Neuronal stem cell (in vitro differentiated cells): ENCODE data around the gene ABR.
A peak's percentile ranks its signal among the peaks of the same experiment; 100 is the strongest.
"Not testable (repeated sequence)": the region's sequence is repeated elsewhere in the genome, so short reads cannot be mapped to it uniquely, and the experiment has no call there.

Source experiments
- DNase-seq: peaks from one replicate; pipeline ENCODE4 v3.0.0-alpha.2; 2013; ENCODE audit warnings: low spot score
- H2AFZ ChIP-seq: one replicate; pipeline ENCODE4 v1.6.1; 2013; ENCODE audit warnings: mild to moderate bottlenecking, low read length, inconsistent platforms
- H2AK5ac ChIP-seq: 2 replicates; pipeline ENCODE4 v1.6.1; 2013; ENCODE audit warnings: low read depth, mild to moderate bottlenecking, inconsistent platforms, low read length, moderate library complexity, mixed read lengths
- H2BK120ac ChIP-seq: 2 replicates; pipeline ENCODE4 v1.6.1; 2013; ENCODE audit warnings: low read depth, mild to moderate bottlenecking, inconsistent platforms, low read length, moderate library complexity, mixed read lengths
- H2BK12ac ChIP-seq: one replicate; pipeline ENCODE4 v1.6.1; 2013; ENCODE audit warnings: low read length, inconsistent platforms
- H2BK15ac ChIP-seq: 2 replicates; pipeline ENCODE4 v1.6.1; 2013; ENCODE audit warnings: mild to moderate bottlenecking, low read length, inconsistent platforms, mixed read lengths
- H2BK5ac ChIP-seq: one replicate; pipeline ENCODE4 v1.6.1; 2013; ENCODE audit warnings: inconsistent platforms, mild to moderate bottlenecking, low read length, moderate library complexity
- H3K14ac ChIP-seq: one replicate; pipeline ENCODE4 v1.6.1; 2013; ENCODE audit warnings: low read length, inconsistent platforms
- H3K18ac ChIP-seq: 2 replicates; pipeline ENCODE4 v1.6.1; 2013; ENCODE audit warnings: low read length, inconsistent platforms
- H3K23ac ChIP-seq: 2 replicates; pipeline ENCODE4 v1.6.1; 2013; ENCODE audit warnings: low read depth, mild to moderate bottlenecking, mixed read lengths, low read length, inconsistent platforms; ENCODE audit not compliant: poor library complexity
- H3K27ac ChIP-seq: replicated peaks from 3 replicates; pipeline ENCODE4 v1.5.1; 2013; ENCODE audit warnings: low read length, inconsistent platforms
- H3K27me3 ChIP-seq, 3 experiments: 2 replicates each; pipeline ENCODE4 v1.6.1; 2013; ENCODE audit warnings: low read length in 3 of 3, mild to moderate bottlenecking in 2 of 3, inconsistent platforms in 1 of 3, low read depth in 1 of 3, mixed read lengths in 1 of 3, moderate library complexity in 1 of 3; ENCODE audit not compliant: control insufficient read depth in 3 of 3, insufficient read depth in 3 of 3
- H3K36me3 ChIP-seq, 2 donors: replicated peaks in 1 of 2; 2 replicates each; pipeline ENCODE4 v1.6.1; 2013; ENCODE audit warnings: low read length in 2 of 2; ENCODE audit not compliant: control insufficient read depth in 2 of 2, insufficient read depth in 2 of 2
- H3K4ac ChIP-seq: 2 replicates; pipeline ENCODE4 v1.6.1; 2013; ENCODE audit warnings: inconsistent platforms, mild to moderate bottlenecking, low read length, moderate library complexity
- H3K4me1 ChIP-seq, 2 donors: 1 replicate in 1 of 2; 2 replicates in 1 of 2; pipeline ENCODE4 v1.6.1; 2013; ENCODE audit warnings: low read length in 2 of 2, low read depth in 1 of 2; ENCODE audit not compliant: control insufficient read depth in 2 of 2, insufficient read depth in 1 of 2
- H3K4me2 ChIP-seq: one replicate; pipeline ENCODE4 v1.6.1; 2013; ENCODE audit warnings: mild to moderate bottlenecking, low read length, inconsistent platforms; ENCODE audit not compliant: insufficient read depth, poor library complexity, severe bottlenecking
- H3K4me3 ChIP-seq, 2 donors: 2 replicates each; pipeline ENCODE4 v1.5.1; 2013; ENCODE audit warnings: low read length in 2 of 2, mild to moderate bottlenecking in 2 of 2, inconsistent platforms in 1 of 2, moderate library complexity in 1 of 2
- H3K79me1 ChIP-seq: one replicate; pipeline ENCODE4 v1.6.1; 2013; ENCODE audit warnings: low read depth, mild to moderate bottlenecking, inconsistent platforms, low read length, moderate library complexity
- H3K9ac ChIP-seq: one replicate; pipeline ENCODE4 v1.6.1; 2013; ENCODE audit warnings: mild to moderate bottlenecking, low read depth, low read length, inconsistent platforms; ENCODE audit not compliant: poor library complexity
- H3K9me3 ChIP-seq, 2 donors: replicated peaks in 1 of 2; 2 replicates each; pipeline versions ENCODE3 to v1.6.1; 2013; ENCODE audit warnings: low read length in 2 of 2, mild to moderate bottlenecking in 2 of 2, inconsistent platforms in 1 of 2, low read depth in 1 of 2, mixed read lengths in 1 of 2, moderate library complexity in 1 of 2; ENCODE audit not compliant: control insufficient read depth in 2 of 2, insufficient read depth in 1 of 2
- H4K8ac ChIP-seq: one replicate; pipeline ENCODE4 v1.6.1; 2013; ENCODE audit warnings: low read depth, mild to moderate bottlenecking, inconsistent platforms, low read length, moderate library complexity
- H4K91ac ChIP-seq: one replicate; pipeline ENCODE4 v1.6.1; 2013; ENCODE audit warnings: low read length, low read depth, mild to moderate bottlenecking, inconsistent platforms; ENCODE audit not compliant: poor library complexity
- WGBS, 2 donors: extraction: QIAGEN DNeasy Blood & Tissue Kit; methylation state at CpG; one replicate each; pipeline ENCODE4 v1.1.7; 2013; ENCODE audit warnings: missing lambda C conversion rate in 2 of 2, mixed read lengths in 1 of 2; ENCODE audit not compliant: insufficient read length in 2 of 2, insufficient replicate concordance in 1 of 2; ENCODE audit errors: extremely low coverage in 2 of 2; 5-methylcytosine and 5-hydroxymethylcytosine counted together

ABR gene

DNA sequence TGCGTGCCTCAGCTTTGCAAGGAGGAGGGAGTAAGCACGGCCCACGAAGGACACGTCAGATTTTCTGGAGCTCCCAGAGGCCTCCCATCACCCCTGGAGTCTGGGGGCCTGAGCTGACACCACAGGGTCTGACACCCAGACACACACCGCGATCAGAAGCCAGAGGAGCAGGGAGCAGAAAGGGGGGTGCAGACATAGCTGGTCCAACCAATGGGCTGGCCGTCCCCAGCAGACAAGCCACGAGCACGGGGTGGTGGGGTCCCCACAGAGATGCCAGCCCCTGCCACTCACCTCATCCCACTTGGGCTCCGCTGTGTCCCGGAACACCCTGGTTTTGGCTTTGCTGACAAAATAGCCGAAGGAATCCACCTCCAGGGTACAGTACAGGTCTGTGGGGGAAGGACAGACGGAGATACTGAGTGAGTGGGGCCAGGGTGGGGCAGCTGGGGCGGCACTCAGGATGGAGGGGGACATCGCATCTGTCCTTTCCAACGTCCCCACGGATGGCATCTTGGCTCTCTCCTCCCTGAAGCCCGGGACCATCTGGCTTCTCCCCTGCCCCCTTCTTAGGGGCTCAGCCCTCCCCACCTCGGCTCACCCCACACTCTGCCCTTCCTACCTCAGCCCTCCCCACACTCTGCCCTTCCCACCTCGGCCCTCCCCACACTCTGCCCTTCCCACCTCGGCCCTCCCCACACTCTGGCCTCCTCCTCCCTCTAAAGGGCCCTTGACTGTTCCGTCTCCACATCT lies 129.4 kb downstream of the ABR start:
- peak overlapping the region; percentile 44 for H3K23ac ChIP-seq
- H4K8ac ChIP-seq: peak overlapping the region; percentile 92
- H3K27me3 ChIP-seq: no peaks in the 10 kb centered on the region
- no peak overlapping the region for H3K4ac ChIP-seq
- no peak overlapping the region for H3K14ac ChIP-seq
- H2BK5ac ChIP-seq: peak overlapping the region; percentile 20
- no peak overlapping the region for H2BK12ac ChIP-seq
- no peak overlapping the region for H2AFZ ChIP-seq
- no peak overlapping the region for H3K4me2 ChIP-seq
- H3K4me3 ChIP-seq: no peak overlapping the region
- H3K18ac ChIP-seq: no peak overlapping the region
- no CpG with 5 or more reads among the region's 22 CpGs for WGBS, 2 donors
- H4K91ac ChIP-seq: no peak overlapping the region
- no peak overlapping the region for H2BK120ac ChIP-seq
- no peak overlapping the region for H2AK5ac ChIP-seq
- no peak overlapping the region for H3K9ac ChIP-seq
- peaks cover 4% of the 10 kb centered on the region for H3K79me1 ChIP-seq
- peaks cover 0 to 1% of the 10 kb centered on the region in 2 donors for H3K9me3 ChIP-seq
- H3K36me3 ChIP-seq: peaks cover 25 to 45% of the 10 kb centered on the region in 2 donors
- no peak for DNase-seq
- no peaks in the 10 kb centered on the region for H3K4me1 ChIP-seq
- H2BK15ac ChIP-seq: no peak overlapping the region
- no peak overlapping the region for H3K27ac ChIP-seq

DNA sequence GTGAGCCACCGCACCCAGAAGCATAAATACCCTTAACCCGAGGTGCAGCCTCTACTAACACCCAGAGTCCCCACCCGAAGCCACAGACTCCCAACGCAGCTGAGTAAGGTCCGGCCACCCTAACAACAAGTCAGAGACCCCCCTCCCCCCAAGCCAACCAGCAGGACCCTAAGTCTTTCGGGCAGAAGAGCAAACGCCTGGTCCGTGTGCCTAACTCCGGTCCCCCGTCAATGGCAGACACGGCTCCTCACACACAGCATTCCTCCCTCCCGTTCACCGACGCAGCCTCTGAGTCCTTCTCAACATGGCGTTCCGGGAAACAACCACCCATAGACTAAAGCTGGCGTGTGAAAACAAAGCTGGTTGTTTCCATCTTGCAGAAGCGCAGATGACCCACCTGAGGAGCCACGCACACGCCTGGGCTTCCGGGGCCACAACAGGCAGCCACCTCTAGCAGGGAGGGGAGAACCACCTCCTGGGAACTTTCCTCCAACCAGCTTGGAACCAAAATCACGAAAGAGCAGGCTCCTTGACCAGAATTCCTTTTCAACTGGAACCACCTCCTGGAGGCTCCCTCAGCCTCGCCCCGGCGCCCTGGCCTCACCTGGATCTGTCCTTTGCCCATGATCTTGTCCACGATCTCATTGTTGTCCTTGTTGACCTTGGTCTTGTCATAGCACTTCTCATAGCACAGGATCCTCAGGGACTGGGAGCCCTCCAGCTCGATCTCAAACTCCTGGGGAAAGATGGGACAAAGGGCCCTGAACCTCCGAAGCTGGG lies 130.1 kb downstream of the ABR start:
- peak overlapping the region; percentile 20 for H2BK5ac ChIP-seq
- no peak overlapping the region for H4K91ac ChIP-seq
- no peak overlapping the region for H3K27ac ChIP-seq
- no peak overlapping the region for H2BK12ac ChIP-seq
- no peak overlapping the region for H3K9ac ChIP-seq
- no peaks in the 10 kb centered on the region for H3K4me1 ChIP-seq
- H3K23ac ChIP-seq: peak overlapping the region; percentile 44
- H2BK120ac ChIP-seq: no peak overlapping the region
- no peak overlapping the region for H3K4me2 ChIP-seq
- H3K18ac ChIP-seq: no peak overlapping the region
- no CpG with 5 or more reads among the region's 28 CpGs for WGBS, 2 donors
- no peak overlapping the region for H3K14ac ChIP-seq
- H3K79me1 ChIP-seq: peaks cover 4% of the 10 kb centered on the region
- H3K4me3 ChIP-seq: peak overlapping the region in 1 of 2 donors; percentile 58
- no peak overlapping the region for H4K8ac ChIP-seq
- peaks cover 0 to 1% of the 10 kb centered on the region in 2 donors for H3K9me3 ChIP-seq
- no peak overlapping the region for H2BK15ac ChIP-seq
- no peak overlapping the region for H3K4ac ChIP-seq
- H3K27me3 ChIP-seq: no peaks in the 10 kb centered on the region
- H2AFZ ChIP-seq: no peak overlapping the region
- H3K36me3 ChIP-seq: peaks cover 20 to 37% of the 10 kb centered on the region in 2 donors
- no peak for DNase-seq
- no peak overlapping the region for H2AK5ac ChIP-seq

DNA sequence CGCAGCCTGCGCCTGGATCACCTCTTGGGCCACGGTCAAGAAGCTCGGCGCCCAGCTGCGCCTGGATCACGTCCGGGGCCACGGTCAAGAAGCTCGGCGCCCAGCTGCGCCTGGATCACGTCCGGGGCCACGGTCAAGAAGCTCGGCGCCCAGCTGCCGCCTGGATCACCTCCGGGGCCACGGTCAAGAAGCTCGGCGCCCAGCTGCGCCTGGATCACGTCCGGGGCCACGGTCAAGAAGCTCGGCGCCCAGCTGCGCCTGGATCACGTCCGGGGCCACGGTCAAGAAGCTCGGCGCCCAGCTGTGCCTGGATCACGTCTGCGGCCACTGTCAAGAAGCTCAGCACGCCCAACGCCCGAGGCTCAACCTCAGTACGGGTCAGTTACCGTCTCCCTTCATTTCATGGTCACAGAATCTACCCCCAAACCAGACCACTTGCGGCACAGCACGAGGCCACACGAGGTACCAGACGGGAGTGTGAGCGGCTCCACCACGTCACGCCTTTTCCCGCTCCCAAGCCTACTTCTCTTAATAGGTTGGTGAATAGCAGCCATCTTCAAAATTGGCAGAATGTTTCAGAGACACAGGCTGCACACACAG lies 131.2 kb downstream of the ABR start:
- H3K14ac ChIP-seq, H3K4ac ChIP-seq, H3K27me3 ChIP-seq, H4K8ac ChIP-seq, H3K4me3 ChIP-seq, H2AFZ ChIP-seq, H3K18ac ChIP-seq, H3K23ac ChIP-seq, H3K4me2 ChIP-seq, H3K4me1 ChIP-seq, H2AK5ac ChIP-seq, DNase-seq, H3K27ac ChIP-seq, H3K9me3 ChIP-seq, H4K91ac ChIP-seq, H3K79me1 ChIP-seq, H2BK120ac ChIP-seq, H2BK5ac ChIP-seq, H2BK15ac ChIP-seq, H3K9ac ChIP-seq, H2BK12ac ChIP-seq: not testable (repeated sequence)
- no CpG with 5 or more reads among the region's 49 CpGs for WGBS, 2 donors
- peaks cover 15 to 29% of the 10 kb centered on the region in 2 donors for H3K36me3 ChIP-seq
